H9 (cell line): ENCODE data around the gene BTNL8. TPM values are rescaled to one million over a fixed set of nuclear protein-coding genes. Genes with fewer than 3 reads are reported as not detected.

Experiments used
- DNase-seq: peaks from one replicate; pipeline ENCODE4 v3.0.0-alpha.2; 2017
- H2AFZ ChIP-seq: one replicate; pipeline ENCODE4 v1.6.1; 2013; ENCODE audit warnings: mild to moderate bottlenecking, low read length, control low read depth, moderate library complexity
- H2AK5ac ChIP-seq: 2 replicates; pipeline ENCODE4 v1.6.1; 2013; ENCODE audit warnings: low read length, control low read depth, mixed read lengths; ENCODE audit not compliant: insufficient read length
- H2BK120ac ChIP-seq: one replicate; pipeline ENCODE4 v1.6.1; 2013; ENCODE audit warnings: low read depth, mild to moderate bottlenecking, low read length, control low read depth, inconsistent platforms; ENCODE audit not compliant: poor library complexity, severe bottlenecking
- H2BK12ac ChIP-seq: 2 replicates; pipeline ENCODE4 v1.6.1; 2013; ENCODE audit warnings: low read length, control low read depth, mixed read lengths, low read depth; ENCODE audit not compliant: insufficient read length
- H2BK15ac ChIP-seq: 2 replicates; pipeline ENCODE4 v1.6.1; 2013; ENCODE audit warnings: low read depth, low read length, control low read depth
- H2BK20ac ChIP-seq: one replicate; pipeline ENCODE4 v1.6.1; 2013; ENCODE audit warnings: low read depth, mild to moderate bottlenecking, low read length, control low read depth, inconsistent platforms; ENCODE audit not compliant: poor library complexity, severe bottlenecking
- H2BK5ac ChIP-seq: 2 replicates; pipeline ENCODE4 v1.6.1; 2013; ENCODE audit warnings: low read length, control low read depth, mixed read lengths; ENCODE audit not compliant: insufficient read length
- H3K14ac ChIP-seq: 2 replicates; pipeline ENCODE4 v1.6.1; 2013; ENCODE audit warnings: low read length, control low read depth; ENCODE audit not compliant: insufficient read depth
- H3K18ac ChIP-seq: 2 replicates; pipeline ENCODE4 v1.6.1; 2013; ENCODE audit warnings: low read depth, mild to moderate bottlenecking, mixed read lengths, low read length, control low read depth; ENCODE audit not compliant: insufficient read length
- H3K23ac ChIP-seq: 2 replicates; pipeline ENCODE4 v1.6.1; 2013; ENCODE audit warnings: low read length, control low read depth, mixed read lengths, low read depth; ENCODE audit not compliant: insufficient read length
- H3K23me2 ChIP-seq: 2 replicates; pipeline ENCODE4 v1.6.1; 2013; ENCODE audit warnings: low read depth, mild to moderate bottlenecking, mixed read lengths, low read length, control low read depth; ENCODE audit not compliant: insufficient read length, poor library complexity, severe bottlenecking
- H3K27ac ChIP-seq: 2 replicates; pipeline ENCODE4 v1.5.1; 2013; ENCODE audit warnings: low read length, control low read depth, mixed read lengths, low read depth; ENCODE audit not compliant: insufficient read length
- H3K27me3 ChIP-seq: 2 replicates; pipeline ENCODE4 v1.6.1; 2013; ENCODE audit warnings: low read length, control low read depth, inconsistent platforms; ENCODE audit not compliant: insufficient read depth
- H3K4ac ChIP-seq: 2 replicates; pipeline ENCODE4 v1.6.1; 2013; ENCODE audit warnings: low read depth, mild to moderate bottlenecking, control low read depth, inconsistent platforms, low read length, moderate library complexity
- H3K4me1 ChIP-seq: 2 replicates; pipeline ENCODE4 v1.6.1; 2013; ENCODE audit warnings: low read length, control low read depth, inconsistent platforms; ENCODE audit not compliant: insufficient read depth
- H3K4me2 ChIP-seq: 2 replicates; pipeline ENCODE4 v1.6.1; 2013; ENCODE audit warnings: low read length, control low read depth, mixed read lengths; ENCODE audit not compliant: insufficient read length, insufficient read depth
- H3K56ac ChIP-seq: 2 replicates; pipeline ENCODE4 v1.6.1; 2013; ENCODE audit warnings: low read depth, mild to moderate bottlenecking, mixed read lengths, low read length, control low read depth; ENCODE audit not compliant: insufficient read length
- H3K79me1 ChIP-seq: 2 replicates; pipeline ENCODE4 v1.6.1; 2013; ENCODE audit warnings: low read depth, mild to moderate bottlenecking, moderate library complexity, low read length, control low read depth, inconsistent platforms; ENCODE audit not compliant: insufficient read depth, poor library complexity, severe bottlenecking
- H3K79me2 ChIP-seq: 2 replicates; pipeline ENCODE4 v1.6.1; 2013; ENCODE audit warnings: low read length, control low read depth, inconsistent platforms; ENCODE audit not compliant: insufficient read depth
- H3K9ac ChIP-seq: 2 replicates; pipeline ENCODE4 v1.6.1; 2013; ENCODE audit warnings: low read length, control low read depth, mixed read lengths; ENCODE audit not compliant: insufficient read length; ENCODE audit errors: extremely low read depth
- H3K9me3 ChIP-seq: one replicate; pipeline ENCODE4 v1.6.1; 2013; ENCODE audit warnings: low read depth, low read length, inconsistent platforms; ENCODE audit not compliant: control insufficient read depth
- H3T11ph ChIP-seq: one replicate; pipeline ENCODE4 v1.6.1; 2013; ENCODE audit warnings: mild to moderate bottlenecking, low read length, control low read depth, inconsistent platforms
- H4K20me1 ChIP-seq: one replicate; pipeline ENCODE4 v1.6.1; 2013; ENCODE audit not compliant: control insufficient read depth, insufficient read length, insufficient read depth
- H4K5ac ChIP-seq: 2 replicates; pipeline ENCODE4 v1.6.1; 2013; ENCODE audit warnings: low read depth, mild to moderate bottlenecking, mixed read lengths, low read length, control low read depth; ENCODE audit not compliant: insufficient read length
- H4K8ac ChIP-seq: replicated peaks from 2 replicates; pipeline ENCODE4 v1.6.1; 2013; ENCODE audit warnings: low read length, control low read depth, mixed read lengths, low read depth; ENCODE audit not compliant: insufficient read length
- H4K91ac ChIP-seq: 2 replicates; pipeline ENCODE4 v1.6.1; 2013; ENCODE audit warnings: low read depth, mild to moderate bottlenecking, moderate library complexity, mixed read lengths, low read length, control low read depth; ENCODE audit not compliant: insufficient read length
- H3K27ac Mint-ChIP-seq, 3 experiments: 2 replicates in 2 of 3; 3 replicates in 1 of 3; pipeline ENCODE4 v1.8.0; 2020 to 2021; ENCODE audit warnings: mixed read lengths in 3 of 3, mild to moderate bottlenecking in 1 of 3, moderate library complexity in 1 of 3
- H3K27me3 Mint-ChIP-seq: 2 replicates; pipeline ENCODE4 v1.8.0; 2021; ENCODE audit warnings: low read depth, mild to moderate bottlenecking, moderate library complexity, mixed read lengths
- H3K36me3 Mint-ChIP-seq, 3 experiments: 2 replicates in 2 of 3; 3 replicates in 1 of 3; pipeline ENCODE4 v1.8.0; 2020 to 2021; ENCODE audit warnings: low read depth in 3 of 3, mixed read lengths in 3 of 3; ENCODE audit not compliant: insufficient read depth in 1 of 3
- H3K4me1 Mint-ChIP-seq, 2 experiments: 2 replicates each; pipeline ENCODE4 v1.8.0; 2020; ENCODE audit warnings: mixed read lengths in 2 of 2
- H3K4me3 Mint-ChIP-seq, 2 experiments: 2 replicates in 1 of 2; 3 replicates in 1 of 2; pipeline ENCODE4 v1.8.0; 2020 to 2021; ENCODE audit warnings: mild to moderate bottlenecking in 2 of 2, mixed read lengths in 2 of 2, moderate library complexity in 1 of 2
- H3K9me3 Mint-ChIP-seq, 2 experiments: 2 replicates in 1 of 2; 3 replicates in 1 of 2; pipeline ENCODE4 v1.8.0; 2020; ENCODE audit warnings: mild to moderate bottlenecking in 2 of 2, mixed read lengths in 2 of 2, moderate library complexity in 1 of 2
- WGBS: extraction: QIAGEN DNeasy Blood & Tissue Kit; methylation state at CpG from one replicate; pipeline ENCODE4 v1.1.7; 2013; ENCODE audit warnings: missing lambda C conversion rate, low lambda C conversion rate, mixed read lengths; ENCODE audit not compliant: insufficient read length; ENCODE audit errors: extremely low coverage; 5-methylcytosine and 5-hydroxymethylcytosine counted together
- total RNA-seq: library from RNA; stranded (reverse); gene quantifications from 2 replicates; pipeline ENCODE4 v1.2.1, GENCODE V29; 2021
- TF ChIP-seq, protein P1 (sequence below): fragments of 200-600 bp; sonication (generic); conservative IDR thresholded peaks from 3 replicates; pipeline ENCODE4 v1.8.0; 2021; ENCODE audit warnings: antibody characterized with exemption, mild to moderate bottlenecking

Gene BTNL8
- total RNA-seq, 1 experiment from 2014 or later: 0.13 TPM

DNA sequence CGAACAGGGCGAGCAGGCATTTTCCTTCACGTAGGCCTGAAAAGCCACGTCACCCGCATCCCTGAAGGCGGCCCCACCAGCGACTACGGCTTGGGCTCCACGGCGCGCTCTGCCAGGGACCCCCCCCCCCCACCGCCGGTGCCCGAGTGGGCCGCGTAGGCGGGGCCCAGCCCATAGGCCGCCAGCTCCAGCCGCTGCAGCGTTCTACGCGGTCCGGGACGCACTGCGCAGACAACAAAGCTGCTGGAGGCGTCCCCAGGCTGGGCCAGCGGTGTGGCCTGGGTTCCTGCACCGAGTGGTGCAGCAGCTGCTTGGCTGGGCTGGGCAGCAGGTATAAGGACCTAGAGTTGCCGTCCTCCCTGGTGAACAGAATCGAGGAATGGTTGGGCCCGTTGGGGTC lies 71.4 kb downstream of the BTNL8 start:
- Histone ChIP-seq H3K9me3 (no peaks in the 10 kb centered on the region), H2AFZ (no peak overlapping the region), H3K23me2 (no peaks in the 10 kb centered on the region), H2BK5ac (no peak overlapping the region), H2BK120ac (no peak overlapping the region), H3K4me1 (no peaks in the 10 kb centered on the region), H3K79me1 (no peaks in the 10 kb centered on the region), H3K4ac (no peak overlapping the region), H2AK5ac (no peak overlapping the region), H3K23ac (no peak overlapping the region), H4K5ac (no peak overlapping the region), H4K8ac (no peak overlapping the region), H4K20me1 (no peaks in the 10 kb centered on the region), H4K91ac (no peak overlapping the region), H3T11ph (no peak overlapping the region), H3K14ac (no peak overlapping the region), H3K9ac (no peak overlapping the region), H3K4me2 (no peak overlapping the region), H3K79me2 (no peaks in the 10 kb centered on the region), H2BK15ac (no peak overlapping the region), H3K18ac (no peak overlapping the region), H2BK20ac (no peak overlapping the region), H3K56ac (no peak overlapping the region), H3K27ac (no peak overlapping the region), H3K27me3 (no peaks in the 10 kb centered on the region), H2BK12ac (no peak overlapping the region)
- TF ChIP-seq, protein P1, sequence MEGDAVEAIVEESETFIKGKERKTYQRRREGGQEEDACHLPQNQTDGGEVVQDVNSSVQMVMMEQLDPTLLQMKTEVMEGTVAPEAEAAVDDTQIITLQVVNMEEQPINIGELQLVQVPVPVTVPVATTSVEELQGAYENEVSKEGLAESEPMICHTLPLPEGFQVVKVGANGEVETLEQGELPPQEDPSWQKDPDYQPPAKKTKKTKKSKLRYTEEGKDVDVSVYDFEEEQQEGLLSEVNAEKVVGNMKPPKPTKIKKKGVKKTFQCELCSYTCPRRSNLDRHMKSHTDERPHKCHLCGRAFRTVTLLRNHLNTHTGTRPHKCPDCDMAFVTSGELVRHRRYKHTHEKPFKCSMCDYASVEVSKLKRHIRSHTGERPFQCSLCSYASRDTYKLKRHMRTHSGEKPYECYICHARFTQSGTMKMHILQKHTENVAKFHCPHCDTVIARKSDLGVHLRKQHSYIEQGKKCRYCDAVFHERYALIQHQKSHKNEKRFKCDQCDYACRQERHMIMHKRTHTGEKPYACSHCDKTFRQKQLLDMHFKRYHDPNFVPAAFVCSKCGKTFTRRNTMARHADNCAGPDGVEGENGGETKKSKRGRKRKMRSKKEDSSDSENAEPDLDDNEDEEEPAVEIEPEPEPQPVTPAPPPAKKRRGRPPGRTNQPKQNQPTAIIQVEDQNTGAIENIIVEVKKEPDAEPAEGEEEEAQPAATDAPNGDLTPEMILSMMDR: no peak
- Mint-ChIP-seq H3K27ac (no peak overlapping the region), H3K27me3 (peaks cover 1% of the 10 kb centered on the region), H3K36me3 (no peaks in the 10 kb centered on the region), H3K9me3 (peaks cover 0 to 10% of the 10 kb centered on the region in 2 experiments; a peak in 2 of 5 replicates), H3K4me1 (no peaks in the 10 kb centered on the region), H3K4me3 (no peak overlapping the region)
- no CpG with 5 or more reads among the region's 31 CpGs for whole genome bisulfite sequencing
- DNase-seq: no peak
